HG02970 (cell line): Measurements from ENCODE around the gene COQ3.
"Not testable (repeated sequence)": the region's sequence is repeated elsewhere in the genome, so short reads cannot be mapped to it uniquely, and the experiment has no call there.

Experiments used
- ATAC-seq: cut with Tn5 transposase; IDR thresholded peaks from one replicate; pipeline ENCODE4 v1.9.1; 2021; ENCODE audit warnings: mild to moderate bottlenecking, moderate library complexity, moderate number of reproducible peaks; ENCODE audit not compliant: unreplicated experiment, low FRiP score

The COQ3 gene

DNA sequence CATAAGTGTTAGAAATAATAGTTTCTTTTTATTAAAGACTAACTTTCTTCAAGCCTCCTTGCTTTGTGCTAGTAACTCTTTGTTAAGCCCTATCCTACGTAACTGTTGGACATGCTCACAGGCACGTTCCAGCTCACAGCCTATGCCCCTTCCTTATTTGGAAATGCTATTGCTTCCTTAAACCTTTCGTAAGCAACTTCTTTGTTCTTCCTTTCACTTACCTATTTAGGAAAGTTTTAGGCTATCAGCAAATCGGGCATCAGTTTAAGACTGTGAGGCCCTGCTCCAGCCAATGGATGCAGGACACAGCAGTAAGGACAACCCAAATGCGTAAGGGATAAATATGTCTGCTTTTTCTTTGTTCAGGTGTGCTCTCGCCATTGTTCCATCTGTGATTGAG, 58.7 kb downstream of the COQ3 start:
- not testable (repeated sequence) for ATAC-seq

DNA sequence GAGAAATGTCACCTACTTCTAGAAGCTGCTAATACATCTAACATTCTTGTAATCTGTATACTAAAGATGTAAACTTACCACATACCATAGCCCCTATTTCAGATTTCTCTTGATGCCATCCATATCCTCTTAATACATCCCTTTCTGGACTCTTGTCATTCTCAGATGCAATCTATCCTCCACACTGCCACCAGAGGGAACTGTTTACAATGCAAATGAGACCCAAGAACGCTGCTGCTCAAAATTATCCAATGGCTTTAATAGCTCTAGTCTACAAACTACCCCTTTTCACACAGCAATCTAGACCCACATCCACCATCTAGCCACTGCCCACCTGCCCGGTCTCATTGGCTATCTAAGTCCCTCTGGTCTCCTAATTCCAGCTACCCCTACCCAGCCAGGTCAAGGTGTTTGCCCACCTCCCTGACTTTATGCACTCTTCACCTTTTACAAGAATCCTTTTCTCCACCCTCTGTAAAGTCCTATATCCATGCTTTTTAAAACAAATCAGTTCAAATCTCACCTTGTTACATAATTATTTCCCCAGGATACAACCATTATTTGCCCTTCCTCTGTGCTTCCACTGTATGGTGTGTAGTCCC, 59.4 kb downstream of the COQ3 start:
- ATAC-seq = no peak

DNA sequence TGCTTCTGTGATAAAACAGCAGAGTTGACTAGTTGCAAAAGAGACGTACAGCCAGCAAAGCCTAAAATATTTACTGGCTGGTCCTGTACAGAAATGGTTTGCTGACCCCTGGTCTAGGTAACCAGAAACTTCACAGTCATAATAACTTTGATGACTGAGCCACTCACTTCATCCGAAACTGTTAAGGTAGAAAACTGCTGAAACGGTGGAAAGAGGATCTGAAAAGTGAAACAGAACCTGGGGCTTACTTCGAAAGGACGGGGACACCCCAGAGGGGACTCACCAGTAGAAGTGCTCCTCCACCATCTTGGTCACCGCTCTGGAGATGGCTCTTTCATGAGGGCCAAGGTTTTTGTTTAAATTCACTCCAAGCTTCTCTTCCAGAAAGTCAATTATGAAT, 60.9 kb downstream of the COQ3 start:
- ATAC-seq = peak; percentile 86

- no peak for ATAC-seq
These were observed 62.5 kb downstream of the COQ3 start for GRCh38 chr6:99331531-99331930.

GRCh38 chr6:99330159-99330558, 63.8 kb downstream of the COQ3 start:
- ATAC-seq = peak; percentile 74

GRCh38 chr6:99324996-99325395, 69.0 kb downstream of the COQ3 start:
- ATAC-seq = no peak
